Measurements from ENCODE around the gene DHRSX. TPM values are rescaled to one million over a fixed set of nuclear protein-coding genes. Genes with fewer than 3 reads are reported as not detected.

The DHRSX gene
- total RNA-seq, 3 donors from 2014 or later (not counting 1 experiment from before 2014, with no cell fraction given): 21.5 to 26.1 (median 22.9) TPM

- no peak for DNase-seq
- Histone ChIP-seq H3K27me3 (ENCODE audit: control insufficient read depth, insufficient read depth, low read length) (no peaks in the 10 kb centered on the region), H3K27ac (ENCODE audit: low read length) (no peak overlapping the region), H3K36me3 (ENCODE audit: control insufficient read depth, insufficient read depth, low read length) (no peaks in the 10 kb centered on the region), H3K4me3 (ENCODE audit: low read length) (no peak overlapping the region), H3K9me3 (ENCODE audit: control insufficient read depth, insufficient read depth, low read length) (no peaks in the 10 kb centered on the region), H3K4me1 (ENCODE audit: control insufficient read depth, insufficient read depth, low read length) (no peaks in the 10 kb centered on the region)
- TF ChIP-seq CTCF (IDR thresholded peaks at IDR 0.05): no peak
- no peaks in the 10 kb centered on the region for H3K9me3 Mint-ChIP-seq
- no peaks in the 10 kb centered on the region for H3K36me3 Mint-ChIP-seq
- H3K27me3 Mint-ChIP-seq (ENCODE audit: low read depth in 2 of 2): peaks cover 3 to 16% of the 10 kb centered on the region in 2 donors
- WGBS (ENCODE audit: insufficient coverage): 68% methylated on average over 4 of the region's 4 CpGs
- intact Hi-C loops (cut with micrococcal nuclease): no loop called here
- no peak for ATAC-seq
- H3K4me3 Mint-ChIP-seq: no peak overlapping the region
- H3K27ac Mint-ChIP-seq: no peak overlapping the region
- no peaks in the 10 kb centered on the region for H3K4me1 Mint-ChIP-seq
Observed at GRCh38 chrX:2547736-2548135, 47.0 kb upstream of the DHRSX start.

- Histone ChIP-seq H3K4me3 (ENCODE audit: low read length) (no peak overlapping the region), H3K36me3 (ENCODE audit: control insufficient read depth, insufficient read depth, low read length) (no peaks in the 10 kb centered on the region), H3K27ac (ENCODE audit: low read length) (no peak overlapping the region), H3K4me1 (ENCODE audit: control insufficient read depth, insufficient read depth, low read length) (no peaks in the 10 kb centered on the region), H3K9me3 (ENCODE audit: control insufficient read depth, insufficient read depth, low read length) (no peaks in the 10 kb centered on the region), H3K27me3 (ENCODE audit: control insufficient read depth, insufficient read depth, low read length) (no peaks in the 10 kb centered on the region)
- DNase-seq (no peak), ATAC-seq (no peak)
- 77% methylated on average over 1 of the region's 1 CpG for WGBS (ENCODE audit: insufficient coverage)
- Mint-ChIP-seq H3K27me3 (ENCODE audit: low read depth in 2 of 2) (peaks cover 0 to 13% of the 10 kb centered on the region in 2 donors), H3K27ac (no peak overlapping the region), H3K9me3 (no peaks in the 10 kb centered on the region), H3K36me3 (no peaks in the 10 kb centered on the region), H3K4me1 (no peaks in the 10 kb centered on the region), H3K4me3 (no peak overlapping the region)
- intact Hi-C loops (cut with micrococcal nuclease): no loop called here
- no peak for TF ChIP-seq CTCF (IDR thresholded peaks at IDR 0.05)
Observed at GRCh38 chrX:2546496-2546895, 45.7 kb upstream of the DHRSX start.

- Histone ChIP-seq H3K27ac (ENCODE audit: low read length) (no peak overlapping the region), H3K9me3 (ENCODE audit: control insufficient read depth, insufficient read depth, low read length) (no peaks in the 10 kb centered on the region), H3K27me3 (ENCODE audit: control insufficient read depth, insufficient read depth, low read length) (no peaks in the 10 kb centered on the region), H3K36me3 (ENCODE audit: control insufficient read depth, insufficient read depth, low read length) (no peaks in the 10 kb centered on the region), H3K4me1 (ENCODE audit: control insufficient read depth, insufficient read depth, low read length) (no peaks in the 10 kb centered on the region), H3K4me3 (ENCODE audit: low read length) (no peak overlapping the region)
- Mint-ChIP-seq H3K4me1 (no peaks in the 10 kb centered on the region), H3K27me3 (ENCODE audit: low read depth in 2 of 2) (peaks cover 0 to 13% of the 10 kb centered on the region in 2 donors), H3K9me3 (no peaks in the 10 kb centered on the region), H3K27ac (no peak overlapping the region), H3K4me3 (no peak overlapping the region), H3K36me3 (no peaks in the 10 kb centered on the region)
- ATAC-seq (no peak), DNase-seq (no peak)
- 71% methylated on average over 1 of the region's 1 CpG for WGBS (ENCODE audit: insufficient coverage)
- no peak for TF ChIP-seq CTCF (IDR thresholded peaks at IDR 0.05)
- intact Hi-C loops (cut with micrococcal nuclease): no loop called here
Observed at GRCh38 chrX:2545144-2545543, 44.4 kb upstream of the DHRSX start.

- no peak for ATAC-seq
- intact Hi-C loops (cut with micrococcal nuclease): no loop called here
- no peak for TF ChIP-seq CTCF (IDR thresholded peaks at IDR 0.05)
- no peaks in the 10 kb centered on the region for H3K36me3 ChIP-seq (ENCODE audit: control insufficient read depth, insufficient read depth, low read length)
- 52% methylated on average over 4 of the region's 7 CpGs for WGBS (ENCODE audit: insufficient coverage)
- H3K27ac Mint-ChIP-seq: no peak overlapping the region
- no peak overlapping the region for H3K4me3 Mint-ChIP-seq
- no peak overlapping the region for H3K4me3 ChIP-seq (ENCODE audit: low read length)
- no peaks in the 10 kb centered on the region for H3K36me3 Mint-ChIP-seq
- H3K4me1 Mint-ChIP-seq: no peaks in the 10 kb centered on the region
- no peaks in the 10 kb centered on the region for H3K9me3 Mint-ChIP-seq
- H3K4me1 ChIP-seq (ENCODE audit: control insufficient read depth, insufficient read depth, low read length): no peaks in the 10 kb centered on the region
- no peak overlapping the region for H3K27ac ChIP-seq (ENCODE audit: low read length)
- no peaks in the 10 kb centered on the region for H3K9me3 ChIP-seq (ENCODE audit: control insufficient read depth, insufficient read depth, low read length)
- no peak for DNase-seq
- H3K27me3 ChIP-seq (ENCODE audit: control insufficient read depth, insufficient read depth, low read length): no peaks in the 10 kb centered on the region
- peaks cover 0 to 13% of the 10 kb centered on the region in 2 donors for H3K27me3 Mint-ChIP-seq (ENCODE audit: low read depth in 2 of 2)
Observed at GRCh38 chrX:2542826-2543521, 42.2 kb upstream of the DHRSX start.
